Mesenchymal stem cell (in vitro differentiated cells and primary cell): ENCODE data around the gene MSRB1.
"Not testable (repeated sequence)": the region's sequence is repeated elsewhere in the genome, so short reads cannot be mapped to it uniquely, and the experiment has no call there.

Experiments
- DNase-seq: peaks from one replicate; pipeline ENCODE4 v3.0.0-alpha.2; 2013
- H2AFZ ChIP-seq: one replicate; pipeline ENCODE4 v1.6.1; 2013; ENCODE audit warnings: low read depth, mild to moderate bottlenecking, control low read depth, inconsistent platforms, low read length, moderate library complexity
- H2AK5ac ChIP-seq: 2 replicates; pipeline ENCODE4 v1.6.1; 2013; ENCODE audit warnings: low read length, moderate library complexity, mild to moderate bottlenecking, inconsistent platforms; ENCODE audit not compliant: severe bottlenecking
- H2BK120ac ChIP-seq: one replicate; pipeline ENCODE4 v1.6.1; 2013; ENCODE audit warnings: low read depth, mild to moderate bottlenecking, inconsistent platforms, low read length, moderate library complexity
- H2BK12ac ChIP-seq, 2 experiments: one replicate each; pipeline ENCODE4 v1.6.1; 2013; ENCODE audit warnings: inconsistent platforms in 2 of 2, low read length in 2 of 2, mild to moderate bottlenecking in 2 of 2, moderate library complexity in 2 of 2, control low read depth in 1 of 2
- H2BK15ac ChIP-seq: one replicate; pipeline ENCODE4 v1.6.1; 2013; ENCODE audit warnings: mild to moderate bottlenecking, low read depth, inconsistent platforms; ENCODE audit not compliant: poor library complexity, severe bottlenecking
- H2BK5ac ChIP-seq: 2 replicates; pipeline ENCODE4 v1.6.1; 2013; ENCODE audit warnings: low read depth, mild to moderate bottlenecking, low read length, control low read depth, inconsistent platforms; ENCODE audit not compliant: poor library complexity, severe bottlenecking
- H3K14ac ChIP-seq, 2 experiments: one replicate each; pipeline ENCODE4 v1.6.1; 2013; ENCODE audit warnings: inconsistent platforms in 2 of 2, low read length in 2 of 2, control low read depth in 1 of 2, mild to moderate bottlenecking in 1 of 2, moderate library complexity in 1 of 2
- H3K18ac ChIP-seq, 2 experiments: one replicate each; pipeline ENCODE4 v1.6.1; 2013; ENCODE audit warnings: inconsistent platforms in 2 of 2, low read length in 2 of 2, control low read depth in 1 of 2, low read depth in 1 of 2, mild to moderate bottlenecking in 1 of 2
- H3K23ac ChIP-seq, 2 experiments: one replicate each; pipeline ENCODE4 v1.6.1; 2013; ENCODE audit warnings: inconsistent platforms in 2 of 2, low read length in 2 of 2, mild to moderate bottlenecking in 2 of 2, moderate library complexity in 2 of 2, control low read depth in 1 of 2
- H3K27ac ChIP-seq: 2 replicates; pipeline ENCODE4 v1.5.1; 2013; ENCODE audit warnings: mild to moderate bottlenecking, moderate library complexity, low read length, control low read depth, inconsistent platforms; ENCODE audit not compliant: poor library complexity, severe bottlenecking
- H3K27me3 ChIP-seq, 2 experiments: 2 replicates each; pipeline versions ENCODE4 v1.6.1 to v1.7.0; 2013; ENCODE audit warnings: low read length in 2 of 2, mild to moderate bottlenecking in 2 of 2, moderate library complexity in 2 of 2, control low read depth in 1 of 2, inconsistent platforms in 1 of 2; ENCODE audit not compliant: control insufficient read depth in 1 of 2, insufficient read depth in 1 of 2
- H3K36me3 ChIP-seq, 2 experiments: 2 replicates each; pipeline versions ENCODE4 v1.6.1 to v1.7.0; 2013; ENCODE audit warnings: low read length in 2 of 2, control low read depth in 1 of 2, inconsistent platforms in 1 of 2, low read depth in 1 of 2, mild to moderate bottlenecking in 1 of 2; ENCODE audit not compliant: insufficient read depth in 2 of 2, control insufficient read depth in 1 of 2
- H3K4ac ChIP-seq, 2 experiments: one replicate each; pipeline ENCODE4 v1.6.1; 2013; ENCODE audit warnings: inconsistent platforms in 2 of 2, low read length in 2 of 2, mild to moderate bottlenecking in 2 of 2, moderate library complexity in 2 of 2, control low read depth in 1 of 2, low read depth in 1 of 2
- H3K4me1 ChIP-seq: 2 replicates; pipeline ENCODE4 v1.6.1; 2013; ENCODE audit warnings: low read depth, low read length, control low read depth; ENCODE audit not compliant: control insufficient read depth, insufficient read depth
- H3K4me2 ChIP-seq: 2 replicates; pipeline ENCODE4 v1.6.1; 2013; ENCODE audit warnings: low read length, mild to moderate bottlenecking, inconsistent platforms; ENCODE audit not compliant: poor library complexity, severe bottlenecking
- H3K4me3 ChIP-seq, 2 experiments: 2 replicates each; pipeline versions ENCODE4 v1.5.1 to v1.7.0; 2013; ENCODE audit warnings: low read length in 2 of 2, mild to moderate bottlenecking in 2 of 2, control low read depth in 1 of 2, low read depth in 1 of 2; ENCODE audit not compliant: insufficient read depth in 1 of 2
- H3K79me1 ChIP-seq: replicated peaks from 2 replicates; pipeline ENCODE4 v1.6.1; 2013; ENCODE audit warnings: mild to moderate bottlenecking, control low read depth, low read length, inconsistent platforms; ENCODE audit not compliant: poor library complexity, severe bottlenecking
- H3K9ac ChIP-seq: 2 replicates; pipeline ENCODE4 v1.7.0; 2013; ENCODE audit warnings: mild to moderate bottlenecking, low read length, moderate library complexity
- H3K9me3 ChIP-seq: 2 replicates; pipeline ENCODE4 v1.7.0; 2013; ENCODE audit warnings: mild to moderate bottlenecking, low read length; ENCODE audit not compliant: control insufficient read depth
- H4K8ac ChIP-seq: one replicate; pipeline ENCODE4 v1.6.1; 2013; ENCODE audit warnings: inconsistent platforms, mild to moderate bottlenecking, low read length, moderate library complexity
- H4K91ac ChIP-seq: one replicate; pipeline ENCODE4 v1.6.1; 2013; ENCODE audit warnings: mild to moderate bottlenecking, low read length, inconsistent platforms
- whole genome bisulfite sequencing: methylation state at CpG from one replicate; pipeline ENCODE4 v1.1.7; 2013; ENCODE audit warnings: mixed read lengths; 5-methylcytosine and 5-hydroxymethylcytosine counted together

Gene MSRB1

DNA sequence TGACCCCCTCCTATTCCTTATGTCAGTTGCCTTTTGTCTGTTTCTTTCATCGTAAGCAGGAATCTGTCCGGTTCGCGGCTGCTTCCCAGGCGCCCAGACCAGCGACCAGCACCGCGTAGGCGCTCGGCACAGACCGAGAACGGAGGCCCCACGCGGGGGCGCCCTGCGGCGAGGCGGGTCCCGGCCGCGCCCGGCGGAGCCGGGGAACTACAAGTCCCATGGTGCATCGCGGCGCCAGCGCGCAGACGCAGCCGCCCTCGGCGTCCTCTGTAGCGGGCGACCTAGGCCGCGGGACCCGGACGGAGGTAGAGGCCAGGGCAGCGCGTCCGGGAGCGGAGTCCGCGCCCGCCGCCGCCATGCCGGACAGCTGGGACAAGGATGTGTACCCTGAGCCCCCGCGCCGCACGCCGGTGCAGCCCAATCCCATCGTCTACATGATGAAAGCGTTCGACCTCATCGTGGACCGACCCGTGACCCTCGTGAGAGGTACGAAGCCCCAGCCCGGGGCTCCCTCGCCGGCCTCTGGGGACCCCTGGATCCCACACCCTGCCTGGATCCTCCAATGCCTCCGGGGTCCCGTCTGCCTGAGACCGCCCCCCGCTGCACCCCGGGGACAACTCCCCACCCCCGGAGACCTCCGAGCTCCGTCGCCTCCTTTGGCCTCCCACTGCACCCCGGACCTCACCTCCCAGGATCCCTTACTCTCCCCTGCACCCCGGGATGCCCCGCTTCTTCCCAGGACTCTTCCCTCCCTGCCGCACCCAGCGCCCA is 16.5 kb upstream of the MSRB1 start, which contains the start of gene NDUFB10:
Gene NDUFB10, plus strand, starts transcription at position 270 of the 771 bp plus-strand sequence. Its CDS starts 87 bp downstream, at position 357.
- Histone ChIP-seq H3K79me1 (no peaks in the 10 kb centered on the region), H3K9me3 (peaks cover 4% of the 10 kb centered on the region), H4K91ac (peak within 1 kb of the TSS; percentile 88), H3K18ac (peak within 1 kb of the TSS; percentile 97 to 98), H3K4me1 (peaks cover 26% of the 10 kb centered on the region), H4K8ac (peak within 1 kb of the TSS; percentile 99), H3K36me3 (peaks cover 23 to 34% of the 10 kb centered on the region in 2 experiments), H3K4me2 (peak within 1 kb of the TSS; percentile 85), H2BK5ac (peak within 1 kb of the TSS; percentile 85), H3K27ac (peak within 1 kb of the TSS; percentile 34), H3K27me3 (peaks cover 0 to 3% of the 10 kb centered on the region in 2 experiments), H2AK5ac (peak within 1 kb of the TSS; percentile 44), H3K4ac (peak within 1 kb of the TSS; percentile 42 to 86), H3K9ac (peak within 1 kb of the TSS; percentile 93), H2AFZ (peak within 1 kb of the TSS; percentile 62), H2BK12ac (peak within 1 kb of the TSS in 1 of 2 experiments; percentile 72), H3K4me3 (peak within 1 kb of the TSS; percentile 90 to 91), H2BK15ac (peak within 1 kb of the TSS; percentile 44), H3K14ac (peak within 1 kb of the TSS; percentile 5 to 99), H3K23ac (peak within 1 kb of the TSS in 1 of 2 experiments; percentile 98), H2BK120ac (peak within 1 kb of the TSS; percentile 27)
- WGBS = 1% methylated on average over 73 of the region's 79 CpGs
- DNase-seq = peak; percentile 88

GRCh38 chr16:1958715-1959268 is 15.8 kb upstream of the MSRB1 start:
- Histone ChIP-seq H3K18ac (peak overlapping the region; percentile 11 to 86), H2AK5ac (peak overlapping the region; percentile 44), H2AFZ (no peak overlapping the region), H3K4me3 (peak overlapping the region; percentile 20 to 90), H3K79me1 (no peaks in the 10 kb centered on the region), H3K27me3 (peaks cover 0 to 3% of the 10 kb centered on the region in 2 experiments), H4K8ac (peak overlapping the region; percentile 94), H3K14ac (no peak overlapping the region), H3K4me1 (peaks cover 27% of the 10 kb centered on the region), H3K9ac (peak overlapping the region; percentile 93), H3K4me2 (peak overlapping the region; percentile 85), H3K9me3 (peaks cover 3% of the 10 kb centered on the region), H2BK12ac (peak overlapping the region in 1 of 2 experiments; percentile 72), H4K91ac (peak overlapping the region; percentile 64), H2BK5ac (no peak overlapping the region), H3K4ac (no peak overlapping the region), H3K23ac (no peak overlapping the region), H3K27ac (no peak overlapping the region), H3K36me3 (peaks cover 23 to 31% of the 10 kb centered on the region in 2 experiments), H2BK120ac (peak overlapping the region; percentile 27), H2BK15ac (peak overlapping the region; percentile 44)
- no peak for DNase-seq
- WGBS = 62% methylated on average over 13 of the region's 14 CpGs

GRCh38 chr16:1958143-1958491 is 15.1 kb upstream of the MSRB1 start:
- not testable (repeated sequence) for H3K18ac ChIP-seq, H3K14ac ChIP-seq, H3K4ac ChIP-seq, H2AFZ ChIP-seq, DNase-seq, H4K91ac ChIP-seq, H2BK120ac ChIP-seq, H3K9ac ChIP-seq, H3K4me3 ChIP-seq, H2BK5ac ChIP-seq, H2BK15ac ChIP-seq, H4K8ac ChIP-seq, H3K4me2 ChIP-seq, H3K23ac ChIP-seq, H3K9me3 ChIP-seq, H2BK12ac ChIP-seq, H2AK5ac ChIP-seq, H3K27me3 ChIP-seq, H3K79me1 ChIP-seq, H3K27ac ChIP-seq
- 92% methylated on average over 28 of the region's 30 CpGs for WGBS
- H3K36me3 ChIP-seq = peaks cover 21 to 24% of the 10 kb centered on the region in 2 experiments
- peaks cover 29% of the 10 kb centered on the region for H3K4me1 ChIP-seq

DNA sequence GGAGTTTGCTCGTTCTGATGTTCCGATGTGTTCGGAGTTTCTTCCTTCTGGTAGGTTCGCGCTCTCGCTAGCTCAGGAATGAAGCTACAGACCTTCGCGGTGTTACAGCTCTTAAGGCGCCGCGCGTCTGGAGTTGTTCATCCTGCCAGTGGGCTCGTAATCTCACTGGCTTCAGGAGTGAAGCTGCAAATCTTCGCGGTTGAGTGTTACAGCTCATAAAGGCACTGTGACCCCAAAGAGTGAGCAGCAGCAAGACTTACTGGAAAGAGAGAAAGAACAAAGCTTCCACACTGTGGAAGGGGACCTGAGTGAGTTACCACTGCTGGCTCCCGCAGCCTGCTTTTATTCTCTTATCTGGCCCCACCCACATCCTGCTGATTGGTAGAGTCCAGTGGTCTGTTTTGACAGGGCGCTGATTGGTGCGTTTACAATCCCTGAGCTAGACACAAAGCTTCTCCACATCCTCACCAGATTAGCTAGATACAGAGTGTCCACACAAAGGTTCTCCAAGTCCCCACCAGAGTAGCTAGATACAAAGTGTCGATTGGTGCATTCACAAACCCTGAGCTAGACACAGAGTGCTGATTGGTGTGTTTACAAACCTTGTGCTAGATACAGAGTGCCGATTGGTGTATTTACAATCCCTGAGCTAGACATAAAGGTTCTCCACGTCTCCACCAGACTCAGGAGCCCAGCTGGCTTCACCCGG is 14.6 kb upstream of the MSRB1 start:
- not testable (repeated sequence) for H3K9me3 ChIP-seq, H3K27ac ChIP-seq, H4K8ac ChIP-seq, H3K4me3 ChIP-seq, H3K14ac ChIP-seq, H4K91ac ChIP-seq, H3K4me2 ChIP-seq, H2BK15ac ChIP-seq, H3K4ac ChIP-seq, H3K79me1 ChIP-seq, H2BK120ac ChIP-seq, H3K27me3 ChIP-seq, H2BK5ac ChIP-seq, H2AFZ ChIP-seq, H3K9ac ChIP-seq, H3K23ac ChIP-seq, H3K18ac ChIP-seq, H2AK5ac ChIP-seq, DNase-seq, H2BK12ac ChIP-seq
- 94% methylated on average over 19 of the region's 22 CpGs for WGBS
- H3K36me3 ChIP-seq = peaks cover 16 to 19% of the 10 kb centered on the region in 2 experiments
- peaks cover 25% of the 10 kb centered on the region for H3K4me1 ChIP-seq
